Central memory CD8-positive, alpha-beta T cell (primary cell): ENCODE data around the gene PHF12.

Source experiments
- ATAC-seq: fragments of 150-1000 bp; cut with Tn5 transposase; replicated peaks from 2 replicates; pipeline ENCODE4 v1.10.0; 2022; ENCODE audit warnings: mild to moderate bottlenecking, moderate FRiP score, moderate number of reproducible peaks; ENCODE audit not compliant: poor library complexity, severe bottlenecking; ENCODE audit errors: extremely low read depth
- DNase-seq, 2 donors: peaks; one replicate each; pipeline ENCODE4 v3.0.0; 2021; ENCODE audit warnings: low spot score in 2 of 2
- H3K27ac Mint-ChIP-seq: one replicate; pipeline ENCODE4 v1.8.0; 2022; ENCODE audit warnings: low read depth, mild to moderate bottlenecking, moderate library complexity, mixed read lengths
- H3K27me3 Mint-ChIP-seq: one replicate; pipeline ENCODE4 v1.8.0; 2022; ENCODE audit warnings: mixed read lengths
- H3K36me3 Mint-ChIP-seq: one replicate; pipeline ENCODE4 v1.8.0; 2022; ENCODE audit warnings: mild to moderate bottlenecking, moderate library complexity, mixed read lengths; ENCODE audit not compliant: insufficient read depth
- H3K4me1 Mint-ChIP-seq: one replicate; pipeline ENCODE4 v1.8.0; 2022; ENCODE audit warnings: mixed read lengths
- H3K4me3 Mint-ChIP-seq: one replicate; pipeline ENCODE4 v1.8.0; 2022; ENCODE audit warnings: mild to moderate bottlenecking, moderate library complexity, mixed read lengths
- H3K9me3 Mint-ChIP-seq: one replicate; pipeline ENCODE4 v1.8.0; 2022; ENCODE audit warnings: mixed read lengths

Gene PHF12

DNA sequence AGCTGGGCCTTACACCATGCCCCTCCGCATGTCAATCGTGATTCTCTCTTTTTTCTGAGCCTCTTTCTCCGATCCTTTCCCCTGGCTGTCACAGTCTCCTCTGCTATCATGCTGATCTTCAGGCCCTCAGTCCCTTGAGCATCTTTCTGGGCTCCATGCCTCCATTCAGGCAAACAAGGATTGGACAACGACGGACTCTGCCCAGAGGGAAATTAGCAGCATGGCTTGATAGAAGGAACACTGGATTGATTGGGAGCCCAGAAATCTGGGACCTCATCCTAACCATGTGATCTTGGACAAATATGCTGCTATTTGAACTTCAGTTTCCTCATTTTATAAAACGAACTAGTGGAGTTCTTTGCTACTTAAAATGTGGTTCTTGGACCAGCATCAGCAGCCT is 19.6 kb upstream of the PHF12 start:
- Mint-ChIP-seq H3K9me3 (no peaks in the 10 kb centered on the region), H3K27ac (peak overlapping the region; percentile 12), H3K36me3 (peaks cover 2% of the 10 kb centered on the region), H3K4me3 (no peak overlapping the region), H3K4me1 (peaks cover 5% of the 10 kb centered on the region), H3K27me3 (no peaks in the 10 kb centered on the region)
- no peak for ATAC-seq
- no peak for DNase-seq

GRCh38 chr17:28969706-28970393 is 18.5 kb upstream of the PHF12 start:
- Mint-ChIP-seq H3K4me1 (peaks cover 5% of the 10 kb centered on the region), H3K27ac (no peak overlapping the region), H3K36me3 (peaks cover 2% of the 10 kb centered on the region), H3K4me3 (no peak overlapping the region), H3K27me3 (no peaks in the 10 kb centered on the region), H3K9me3 (no peaks in the 10 kb centered on the region)
- ATAC-seq (no peak), DNase-seq (no peak)

GRCh38 chr17:28968914-28969295 is 17.6 kb upstream of the PHF12 start:
- Mint-ChIP-seq H3K9me3 (no peaks in the 10 kb centered on the region), H3K36me3 (peaks cover 2% of the 10 kb centered on the region), H3K27ac (no peak overlapping the region), H3K4me3 (no peak overlapping the region), H3K4me1 (peaks cover 5% of the 10 kb centered on the region), H3K27me3 (peaks cover 6% of the 10 kb centered on the region)
- ATAC-seq (no peak), DNase-seq (no peak)

DNA sequence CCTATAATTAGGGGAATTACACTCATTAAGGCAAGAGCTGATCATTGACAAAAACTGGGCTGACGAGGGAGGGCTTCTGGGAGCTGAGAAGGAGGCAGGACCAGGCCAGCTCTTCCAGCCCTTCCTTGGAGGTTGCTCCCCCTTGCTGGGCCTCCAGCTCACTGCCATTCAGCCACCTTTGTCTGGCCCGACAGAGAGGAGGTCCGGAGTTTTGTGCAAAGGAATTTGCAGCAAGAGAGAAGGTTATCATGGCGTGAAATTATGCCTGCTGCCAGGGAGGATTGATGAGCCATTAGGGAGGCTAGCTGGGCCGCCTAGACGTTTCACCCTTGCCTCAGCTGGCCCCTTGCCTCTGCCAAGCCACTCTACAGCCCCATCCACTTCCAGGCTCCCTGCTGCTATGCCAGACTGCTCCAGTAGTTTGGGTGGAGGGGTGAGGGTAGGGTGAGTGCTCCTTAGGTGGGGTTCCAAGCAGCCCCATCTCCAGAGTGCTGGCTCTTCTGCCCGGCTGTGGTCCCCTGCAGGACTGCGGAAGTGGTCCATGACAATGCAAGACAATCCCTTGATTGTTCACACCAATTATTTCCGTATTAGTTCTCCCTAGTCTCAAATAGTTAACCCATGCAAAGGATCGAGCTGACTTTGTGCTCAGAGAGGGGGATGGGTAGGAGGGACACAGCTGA is 17.1 kb upstream of the PHF12 start:
- no peak for ATAC-seq

GRCh38 chr17:28967221-28968135 is 16.2 kb upstream of the PHF12 start:
- H3K27me3 Mint-ChIP-seq, result peaks cover 20% of the 10 kb centered on the region
- no peak for DNase-seq

More for the DNA sequence above, 17.1 kb upstream of the PHF12 start:
- no peak overlapping the region for H3K4me3 Mint-ChIP-seq
- H3K9me3 Mint-ChIP-seq, result no peaks in the 10 kb centered on the region
- H3K4me1 Mint-ChIP-seq, result peaks cover 5% of the 10 kb centered on the region
- H3K36me3 Mint-ChIP-seq, result peaks cover under 1% of the 10 kb centered on the region
- H3K27me3 Mint-ChIP-seq, result peaks cover 11% of the 10 kb centered on the region
- H3K27ac Mint-ChIP-seq, result no peak overlapping the region
- no peak for DNase-seq

GRCh38 chr17:28963841-28964240 is 12.5 kb upstream of the PHF12 start:
- DNase-seq (no peak), ATAC-seq (no peak)
- no peaks in the 10 kb centered on the region for H3K9me3 Mint-ChIP-seq
- H3K36me3 Mint-ChIP-seq, result peaks cover 2% of the 10 kb centered on the region
- no peak overlapping the region for H3K27ac Mint-ChIP-seq
- H3K4me1 Mint-ChIP-seq, result no peaks in the 10 kb centered on the region
- H3K27me3 Mint-ChIP-seq, result peaks cover 30% of the 10 kb centered on the region
- no peak overlapping the region for H3K4me3 Mint-ChIP-seq

More at GRCh38 chr17:28967221-28968135, 16.2 kb upstream of the PHF12 start:
- no peak for ATAC-seq
- Mint-ChIP-seq H3K27ac (no peak overlapping the region), H3K9me3 (no peaks in the 10 kb centered on the region), H3K4me3 (no peak overlapping the region), H3K4me1 (peaks cover 5% of the 10 kb centered on the region), H3K36me3 (no peaks in the 10 kb centered on the region)

GRCh38 chr17:28963055-28963611 is 11.8 kb upstream of the PHF12 start:
- no peak for DNase-seq
- peaks cover 30% of the 10 kb centered on the region for H3K27me3 Mint-ChIP-seq

GRCh38 chr17:28961391-28961790 is 10.1 kb upstream of the PHF12 start:
- ATAC-seq (no peak), DNase-seq (no peak)
- H3K4me1 Mint-ChIP-seq, result no peaks in the 10 kb centered on the region
- no peak overlapping the region for H3K27ac Mint-ChIP-seq
- no peak overlapping the region for H3K4me3 Mint-ChIP-seq
- no peaks in the 10 kb centered on the region for H3K9me3 Mint-ChIP-seq
- H3K36me3 Mint-ChIP-seq, result peaks cover 2% of the 10 kb centered on the region
- peaks cover 30% of the 10 kb centered on the region for H3K27me3 Mint-ChIP-seq

More at GRCh38 chr17:28963055-28963611, 11.8 kb upstream of the PHF12 start:
- no peak overlapping the region for H3K27ac Mint-ChIP-seq
- H3K9me3 Mint-ChIP-seq, result no peaks in the 10 kb centered on the region
- H3K36me3 Mint-ChIP-seq, result peaks cover 2% of the 10 kb centered on the region
- ATAC-seq, result no peak
- no peaks in the 10 kb centered on the region for H3K4me1 Mint-ChIP-seq
- H3K4me3 Mint-ChIP-seq, result no peak overlapping the region

GRCh38 chr17:28960256-28961061 is 9.1 kb upstream of the PHF12 start:
- no peaks in the 10 kb centered on the region for H3K4me1 Mint-ChIP-seq

GRCh38 chr17:28959471-28959871 is 8.2 kb upstream of the PHF12 start:
- no peak overlapping the region for H3K4me3 Mint-ChIP-seq
- peak overlapping the region; percentile 29 for H3K27ac Mint-ChIP-seq
- no peak for ATAC-seq
- DNase-seq, result no peak
- H3K4me1 Mint-ChIP-seq, result no peaks in the 10 kb centered on the region
- H3K9me3 Mint-ChIP-seq, result no peaks in the 10 kb centered on the region
- peaks cover 29% of the 10 kb centered on the region for H3K27me3 Mint-ChIP-seq
- peaks cover 2% of the 10 kb centered on the region for H3K36me3 Mint-ChIP-seq

More at GRCh38 chr17:28960256-28961061, 9.1 kb upstream of the PHF12 start:
- Mint-ChIP-seq H3K27me3 (peaks cover 30% of the 10 kb centered on the region), H3K36me3 (peaks cover 2% of the 10 kb centered on the region), H3K4me3 (no peak overlapping the region), H3K27ac (no peak overlapping the region), H3K9me3 (no peaks in the 10 kb centered on the region)
- ATAC-seq (no peak), DNase-seq (no peak)

- DNase-seq (no peak), ATAC-seq (no peak)
- Mint-ChIP-seq H3K4me1 (no peaks in the 10 kb centered on the region), H3K9me3 (no peaks in the 10 kb centered on the region), H3K36me3 (peaks cover 2% of the 10 kb centered on the region), H3K27ac (peak overlapping the region; percentile 29), H3K4me3 (no peak overlapping the region), H3K27me3 (peaks cover 24% of the 10 kb centered on the region)
Measured at GRCh38 chr17:28958820-28959455, 7.6 kb upstream of the PHF12 start.
